GM12878 (cell line): ENCODE results near the gene GNG12. TPM values are rescaled to one million over a fixed set of nuclear protein-coding genes. Genes with fewer than 3 reads are reported as not detected.

Experiments used
- ATAC-seq: fragments of 200-7000 bp; cut with Tn5 transposase; 3 replicates; pipeline ENCODE4 v1.9.1; 2020; ENCODE audit warnings: mild to moderate bottlenecking, moderate library complexity
- BruUV-seq: library from RNA; stranded (reverse); fragments of 400-500 nt; replicated peaks from 2 replicates; lab custom pipeline; 2021; lab: Mats Ljungman, UMichigan
- CTCF ChIA-PET: fragments of 300-600 bp; sonication (Branson Sonifier 250); formaldehyde crosslinking; extraction: SDS; loops from one replicate; lab custom pipeline; 2021; ENCODE audit warnings: inconsistent platforms; lab: Yijun Ruan, JAX
- POLR2A ChIA-PET: fragments of 350-600 bp; formaldehyde crosslinking; extraction: SDS; loops from one replicate; lab custom pipeline; 2021; ENCODE audit warnings: inconsistent platforms; lab: Charles Lee
- RAD21 ChIA-PET: fragments of 300-600 bp; sonication (Branson Sonifier 250); formaldehyde crosslinking; loops from one replicate; lab custom pipeline; 2023; ENCODE audit warnings: antibody characterized with exemption; ENCODE audit not compliant: unreplicated experiment; lab: Charles Lee
- SMC1A ChIA-PET: fragments of 300-600 bp; sonication (Branson Sonifier 250); formaldehyde crosslinking; loops from one replicate; lab custom pipeline; 2023; ENCODE audit not compliant: unreplicated experiment, uncharacterized antibody; lab: Charles Lee
- DNase-seq: peaks from one replicate; pipeline ENCODE4 v3.0.0-alpha.2; 2011; ENCODE audit warnings: low read depth, low spot score
- FAIRE-seq: peaks from 3 replicates; lab custom pipeline; 2011; peaks lifted over from hg19 to GRCh38; lab: Jason Lieb, UNC
- H2AFZ ChIP-seq: 2 replicates; pipeline ENCODE4 v1.6.0; 2011; ENCODE audit warnings: low read depth, low read length, control low read depth; ENCODE audit not compliant: control insufficient read depth
- H3K27ac ChIP-seq: 2 replicates; pipeline ENCODE4 v1.5.1; 2011; ENCODE audit warnings: control low read depth; ENCODE audit not compliant: control insufficient read depth, insufficient read depth
- H3K27me3 ChIP-seq, 2 experiments: replicated peaks in 1 of 2; 2 replicates each; pipeline versions ENCODE4 v1.6.0 to v1.6.1; 2011; ENCODE audit warnings: low read length in 1 of 2; ENCODE audit not compliant: control insufficient read depth in 2 of 2, insufficient read depth in 2 of 2
- H3K36me3 ChIP-seq, 2 experiments: 2 replicates each; pipeline ENCODE4 v1.5.1; 2011; ENCODE audit warnings: low read length in 1 of 2; ENCODE audit not compliant: control insufficient read depth in 2 of 2, insufficient read depth in 2 of 2
- H3K4me1 ChIP-seq: 2 replicates; pipeline ENCODE4 v1.6.1; 2011; ENCODE audit warnings: mild to moderate bottlenecking, low read length, moderate library complexity, mixed read lengths; ENCODE audit not compliant: control insufficient read depth, insufficient read depth
- H3K4me2 ChIP-seq: 2 replicates; pipeline ENCODE4 v1.6.0; 2011; ENCODE audit warnings: control low read depth; ENCODE audit not compliant: control insufficient read depth, insufficient read depth
- H3K4me3 ChIP-seq: fragments of 200-600 bp; sonication (generic); 2 replicates; pipeline ENCODE4 v1.5.1; 2016
- H3K79me2 ChIP-seq: 2 replicates; pipeline ENCODE4 v1.6.0; 2011; ENCODE audit warnings: low read length; ENCODE audit not compliant: control insufficient read depth, insufficient read depth
- H3K9ac ChIP-seq: 2 replicates; pipeline ENCODE4 v1.8.0; 2011; ENCODE audit warnings: low read length, control low read depth, mixed read lengths; ENCODE audit not compliant: control insufficient read depth, insufficient read depth
- H3K9me3 ChIP-seq: replicated peaks from 3 replicates; pipeline ENCODE4 v1.5.1; 2011; ENCODE audit warnings: mild to moderate bottlenecking, low read length; ENCODE audit not compliant: control insufficient read depth, insufficient read depth
- H4K20me1 ChIP-seq: 2 replicates; pipeline ENCODE4 v1.6.0; 2011; ENCODE audit not compliant: control insufficient read depth, insufficient read depth
- ATF7 ChIP-seq: fragments of 450-650 bp; IDR thresholded peaks from 2 replicates; pipeline ENCODE4 v1.6.1; 2016; ENCODE audit warnings: low read depth, mild to moderate bottlenecking
- BCL11A ChIP-seq: IDR thresholded peaks from 2 replicates; pipeline ENCODE4 v1.6.1; 2011; ENCODE audit warnings: low read depth, low read length
- CREB1 ChIP-seq: IDR thresholded peaks from 2 replicates; pipeline ENCODE4 v1.6.1; 2012; ENCODE audit warnings: low read depth, mild to moderate bottlenecking, inconsistent platforms
- ESRRA ChIP-seq: IDR thresholded peaks from 2 replicates; pipeline ENCODE4 v1.6.1; 2012; ENCODE audit warnings: mild to moderate bottlenecking, low read length, improper control_type of control experiment
- GATAD2B ChIP-seq: fragments of 450-650 bp; conservative IDR thresholded peaks from 2 replicates; pipeline ENCODE4 v1.6.1; 2017; ENCODE audit warnings: low read depth, mild to moderate bottlenecking, moderate library complexity
- LARP7 ChIP-seq: fragments of 450-650 bp; IDR thresholded peaks from 2 replicates; pipeline ENCODE4 v1.6.1; 2017; ENCODE audit warnings: mild to moderate bottlenecking
- MTA2 ChIP-seq: fragments of 450-650 bp; IDR thresholded peaks from 2 replicates; pipeline ENCODE4 v1.6.1; 2016; ENCODE audit warnings: low read depth, mild to moderate bottlenecking, moderate library complexity
- NBN ChIP-seq: fragments of 450-650 bp; IDR thresholded peaks from 2 replicates; pipeline ENCODE4 v1.6.1; 2016
- PAX5 ChIP-seq: IDR thresholded peaks from 2 replicates; pipeline ENCODE4 v1.6.1; 2011; ENCODE audit warnings: low read depth, low read length, borderline replicate concordance
- PAX8 ChIP-seq: fragments of 450-650 bp; IDR thresholded peaks from 2 replicates; pipeline ENCODE4 v1.6.1; 2017; ENCODE audit warnings: mild to moderate bottlenecking, moderate library complexity
- RBBP5 ChIP-seq: fragments of 200-600 bp; sonication (generic); conservative IDR thresholded peaks from 2 replicates; pipeline ENCODE4 v1.6.1; 2016
- RUNX3 ChIP-seq: IDR thresholded peaks from 2 replicates; pipeline ENCODE4 v1.6.1; 2012; ENCODE audit warnings: low read length, inconsistent platforms
- SP1 ChIP-seq: IDR thresholded peaks from one replicate; pipeline ENCODE4 v1.6.1; 2011; ENCODE audit warnings: low read depth, low read length
- ZNF217 ChIP-seq: fragments of 450-650 bp; IDR thresholded peaks from 2 replicates; pipeline ENCODE4 v1.6.1; 2017; ENCODE audit warnings: antibody characterized with exemption, mild to moderate bottlenecking
- WGBS: methylation state at CpG from one replicate; pipeline ENCODE4 v1.1.6; 2016; ENCODE audit warnings: low lambda C conversion rate; ENCODE audit not compliant: insufficient replicate concordance, insufficient coverage; ENCODE audit errors: missing lambda C conversion rate; 5-methylcytosine and 5-hydroxymethylcytosine counted together
- in situ Hi-C: fragments of 300-500 bp; cut with MboI; formaldehyde crosslinking; loops from 9 replicates; pipeline ENCODE4 v1.14.3; 2018; ENCODE audit warnings: mixed read lengths
- intact Hi-C: fragments of 100-400 bp; cut with micrococcal nuclease; formaldehyde crosslinking; loops from one replicate; pipeline ENCODE4 v1.14.2; 2022; ENCODE audit not compliant: unreplicated experiment
- polyA plus RNA-seq, 11 experiments: library from polyadenylated mRNA; depleted of rRNA in 4 of 11; unstranded in 6 of 11; stranded (reverse) in 5 of 11; fragments of >200 nt; fragmentation: Nextera tagmentation in 4 of 11; fragmentation: Illumina TruSeq in 1 of 11; extraction: Ambion mirVana in 4 of 11; extraction: Trizol in 1 of 11; gene quantifications; 1 replicate in 1 of 11; 2 replicates in 10 of 11; pipeline versions ENCODE4 v1.2.1 to v1.2.3, GENCODE V29; 2011 to 2016; ENCODE audit warnings: inconsistent platforms in 2 of 11, missing spikeins in 2 of 11, low read depth in 1 of 11
- total RNA-seq, 4 experiments: library from RNA; depleted of rRNA in 3 of 4; stranded (reverse); fragments of >200 nt in 3 of 4; fragmentation: Illumina TruSeq in 1 of 4; extraction: Trizol in 1 of 4; gene quantifications; 2 replicates each; pipeline versions ENCODE4 v1.2.1 to v1.2.3, GENCODE V29; 2013 to 2021
- TF ChIP-seq, protein P1 (sequence below): fragments of 450-650 bp; IDR thresholded peaks from 2 replicates; pipeline ENCODE4 v1.6.1; 2016; ENCODE audit warnings: mild to moderate bottlenecking, moderate library complexity, borderline replicate concordance
- TF ChIP-seq, protein P2 (sequence below): fragments of 450-650 bp; IDR thresholded peaks from 2 replicates; pipeline ENCODE4 v1.6.1; 2017; ENCODE audit warnings: mild to moderate bottlenecking, moderate library complexity

The GNG12 gene
- total and polyA plus RNA-seq, 10 of the 15 experiments (the other 5 are each of a cell fraction or from before 2014, with no cell fraction given), result 0.22 to 32.8 (median 0.35) TPM

- TF ChIP-seq, protein P1, sequence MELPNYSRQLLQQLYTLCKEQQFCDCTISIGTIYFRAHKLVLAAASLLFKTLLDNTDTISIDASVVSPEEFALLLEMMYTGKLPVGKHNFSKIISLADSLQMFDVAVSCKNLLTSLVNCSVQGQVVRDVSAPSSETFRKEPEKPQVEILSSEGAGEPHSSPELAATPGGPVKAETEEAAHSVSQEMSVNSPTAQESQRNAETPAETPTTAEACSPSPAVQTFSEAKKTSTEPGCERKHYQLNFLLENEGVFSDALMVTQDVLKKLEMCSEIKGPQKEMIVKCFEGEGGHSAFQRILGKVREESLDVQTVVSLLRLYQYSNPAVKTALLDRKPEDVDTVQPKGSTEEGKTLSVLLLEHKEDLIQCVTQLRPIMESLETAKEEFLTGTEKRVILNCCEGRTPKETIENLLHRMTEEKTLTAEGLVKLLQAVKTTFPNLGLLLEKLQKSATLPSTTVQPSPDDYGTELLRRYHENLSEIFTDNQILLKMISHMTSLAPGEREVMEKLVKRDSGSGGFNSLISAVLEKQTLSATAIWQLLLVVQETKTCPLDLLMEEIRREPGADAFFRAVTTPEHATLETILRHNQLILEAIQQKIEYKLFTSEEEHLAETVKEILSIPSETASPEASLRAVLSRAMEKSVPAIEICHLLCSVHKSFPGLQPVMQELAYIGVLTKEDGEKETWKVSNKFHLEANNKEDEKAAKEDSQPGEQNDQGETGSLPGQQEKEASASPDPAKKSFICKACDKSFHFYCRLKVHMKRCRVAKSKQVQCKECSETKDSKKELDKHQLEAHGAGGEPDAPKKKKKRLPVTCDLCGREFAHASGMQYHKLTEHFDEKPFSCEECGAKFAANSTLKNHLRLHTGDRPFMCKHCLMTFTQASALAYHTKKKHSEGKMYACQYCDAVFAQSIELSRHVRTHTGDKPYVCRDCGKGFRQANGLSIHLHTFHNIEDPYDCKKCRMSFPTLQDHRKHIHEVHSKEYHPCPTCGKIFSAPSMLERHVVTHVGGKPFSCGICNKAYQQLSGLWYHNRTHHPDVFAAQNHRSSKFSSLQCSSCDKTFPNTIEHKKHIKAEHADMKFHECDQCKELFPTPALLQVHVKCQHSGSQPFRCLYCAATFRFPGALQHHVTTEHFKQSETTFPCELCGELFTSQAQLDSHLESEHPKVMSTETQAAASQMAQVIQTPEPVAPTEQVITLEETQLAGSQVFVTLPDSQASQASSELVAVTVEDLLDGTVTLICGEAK, result 0 out of 2 replicates have a peak, but pooled peaks have one; percentile 51
- TF ChIP-seq RBBP5, result peak; percentile 60; the same call in 1 of the 2 replicates
- peak; percentile 64; the same call in 1 of the 2 replicates for TF ChIP-seq LARP7
- no peak for TF ChIP-seq NBN
- TF ChIP-seq ESRRA, result 0 out of 2 replicates have a peak, but pooled peaks have one; percentile 2
- peak; percentile 50; the same call in 1 of the 2 replicates for TF ChIP-seq PAX8
- 0 out of 2 replicates have a peak, but pooled peaks have one; percentile 44 for TF ChIP-seq ZNF217
- TF ChIP-seq, all 136 proteins: peak for 9
Measured at GRCh38 chr1:67759692-67760029, 73.6 kb downstream of the GNG12 start (continued).

GRCh38 chr1:67759066-67759465 lies 74.2 kb downstream of the GNG12 start:
- no TSS peak for BruUV-seq
- H3K9ac ChIP-seq, result no peak overlapping the region
- no peaks in the 10 kb centered on the region for H3K27me3 ChIP-seq
- peaks cover 23% of the 10 kb centered on the region for H3K4me1 ChIP-seq
- H3K36me3 ChIP-seq, result no peaks in the 10 kb centered on the region
- POLR2A ChIA-PET, result interaction anchor here (0.6 to 4.2 kb wide), 6 partner anchors 9 to 198 kb away, joined by 3 to 33 read pairs (median 6); partner anchors contain the start of gene GADD45A
- CTCF ChIA-PET, result interaction anchor here (1.0 to 10.8 kb wide), 26 partner anchors 8 to 258 kb away, joined by 3 to 227 read pairs (median 12); partner anchors contain the start of gene GADD45A
- in situ Hi-C loops (loop anchor here (5.0 to 10.0 kb wide), 2 partner anchors 77 to 424 kb away; no protein-coding TSS in a partner anchor), intact Hi-C loops (no loop called here)
- no peak overlapping the region for H3K4me3 ChIP-seq
- peak; percentile 8 for ATAC-seq
- no peaks in the 10 kb centered on the region for H3K79me2 ChIP-seq
- RAD21 ChIA-PET, result interaction anchor here (0.8 to 12.6 kb wide), 24 partner anchors 8 to 222 kb away, joined by 3 to 225 read pairs (median 10); partner anchors contain the start of gene GADD45A
- 0 out of 2 replicates have a peak overlapping the region, but pooled peaks have one; percentile 62 for H3K4me2 ChIP-seq
- SMC1A ChIA-PET, result interaction anchor here (0.8 to 14.1 kb wide), 25 partner anchors 8 to 223 kb away, joined by 3 to 227 read pairs (median 8); partner anchors contain the start of gene GADD45A
- H4K20me1 ChIP-seq, result no peaks in the 10 kb centered on the region
- DNase-seq, result no peak
- H2AFZ ChIP-seq, result no peak overlapping the region
- peak overlapping the region; percentile 84 for H3K27ac ChIP-seq
- 83% methylated on average over 3 of the region's 3 CpGs for WGBS
- FAIRE-seq, result no peak
- H3K9me3 ChIP-seq, result no peaks in the 10 kb centered on the region
- peak; percentile 27; the same call in 1 of the 2 replicates for TF ChIP-seq MTA2
- 0 out of 2 replicates have a peak, but pooled peaks have one; percentile 18 for TF ChIP-seq GATAD2B
- 0 out of 2 replicates have a peak, but pooled peaks have one; percentile 17 for TF ChIP-seq NBN
- TF ChIP-seq SP1, result no peak
- peak; percentile 38 for TF ChIP-seq RUNX3
- TF ChIP-seq, protein P2, sequence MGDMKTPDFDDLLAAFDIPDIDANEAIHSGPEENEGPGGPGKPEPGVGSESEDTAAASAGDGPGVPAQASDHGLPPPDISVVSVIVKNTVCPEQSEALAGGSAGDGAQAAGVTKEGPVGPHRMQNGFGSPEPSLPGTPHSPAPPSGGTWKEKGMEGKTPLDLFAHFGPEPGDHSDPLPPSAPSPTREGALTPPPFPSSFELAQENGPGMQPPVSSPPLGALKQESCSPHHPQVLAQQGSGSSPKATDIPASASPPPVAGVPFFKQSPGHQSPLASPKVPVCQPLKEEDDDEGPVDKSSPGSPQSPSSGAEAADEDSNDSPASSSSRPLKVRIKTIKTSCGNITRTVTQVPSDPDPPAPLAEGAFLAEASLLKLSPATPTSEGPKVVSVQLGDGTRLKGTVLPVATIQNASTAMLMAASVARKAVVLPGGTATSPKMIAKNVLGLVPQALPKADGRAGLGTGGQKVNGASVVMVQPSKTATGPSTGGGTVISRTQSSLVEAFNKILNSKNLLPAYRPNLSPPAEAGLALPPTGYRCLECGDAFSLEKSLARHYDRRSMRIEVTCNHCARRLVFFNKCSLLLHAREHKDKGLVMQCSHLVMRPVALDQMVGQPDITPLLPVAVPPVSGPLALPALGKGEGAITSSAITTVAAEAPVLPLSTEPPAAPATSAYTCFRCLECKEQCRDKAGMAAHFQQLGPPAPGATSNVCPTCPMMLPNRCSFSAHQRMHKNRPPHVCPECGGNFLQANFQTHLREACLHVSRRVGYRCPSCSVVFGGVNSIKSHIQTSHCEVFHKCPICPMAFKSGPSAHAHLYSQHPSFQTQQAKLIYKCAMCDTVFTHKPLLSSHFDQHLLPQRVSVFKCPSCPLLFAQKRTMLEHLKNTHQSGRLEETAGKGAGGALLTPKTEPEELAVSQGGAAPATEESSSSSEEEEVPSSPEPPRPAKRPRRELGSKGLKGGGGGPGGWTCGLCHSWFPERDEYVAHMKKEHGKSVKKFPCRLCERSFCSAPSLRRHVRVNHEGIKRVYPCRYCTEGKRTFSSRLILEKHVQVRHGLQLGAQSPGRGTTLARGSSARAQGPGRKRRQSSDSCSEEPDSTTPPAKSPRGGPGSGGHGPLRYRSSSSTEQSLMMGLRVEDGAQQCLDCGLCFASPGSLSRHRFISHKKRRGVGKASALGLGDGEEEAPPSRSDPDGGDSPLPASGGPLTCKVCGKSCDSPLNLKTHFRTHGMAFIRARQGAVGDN, result peak; percentile 48
- no peak for TF ChIP-seq CREB1
- 0 out of 2 replicates have a peak, but pooled peaks have one; percentile 11 for TF ChIP-seq ATF7
- TF ChIP-seq PAX5, result no peak
- TF ChIP-seq BCL11A, result 0 out of 2 replicates have a peak, but pooled peaks have one; percentile 11
